CD4-positive, alpha-beta T cell treated with Interleukin-21 for 1 hour (primary cell): ENCODE data around the gene JAK3.

Source experiments
- DNase-seq: peaks from one replicate; pipeline ENCODE4 v3.0.0-alpha.2; 2020

Gene JAK3

DNA sequence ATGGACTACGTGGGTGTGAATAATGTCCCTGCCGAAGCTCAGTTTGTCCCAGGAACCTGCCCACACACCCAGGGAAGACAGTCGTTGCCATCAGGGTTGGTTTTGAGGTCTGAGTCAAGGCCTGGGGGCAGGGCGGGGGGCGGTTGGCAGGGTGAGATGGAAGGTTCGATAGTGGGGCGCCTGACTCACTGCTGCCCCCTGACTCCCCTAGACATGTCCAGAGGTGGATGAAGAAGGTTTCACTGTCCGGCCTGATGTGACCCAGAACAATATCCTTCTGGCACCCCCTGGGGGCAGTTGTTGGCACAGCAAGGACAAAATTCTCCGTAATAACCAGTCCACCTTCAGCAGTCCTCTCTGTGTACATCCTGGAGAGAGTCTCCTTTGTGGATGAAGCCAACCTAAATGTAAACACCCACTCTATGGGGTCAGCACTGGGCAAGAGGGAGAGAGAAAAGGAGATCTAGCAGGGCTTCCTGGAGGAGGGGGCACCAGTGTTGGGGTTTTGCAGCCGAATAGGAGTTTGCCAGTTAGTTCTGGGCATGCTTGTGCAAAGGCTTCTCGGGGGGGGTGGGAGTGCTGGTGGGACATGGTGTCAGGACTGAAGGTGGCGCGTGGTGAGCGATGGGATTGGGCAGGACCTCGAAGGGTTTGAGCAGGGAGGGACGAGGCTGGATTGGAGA lies 72.4 kb downstream of the JAK3 start:
- DNase-seq, result peak; percentile 39
